BLaER1 treated with 17β-estradiol and CSF1 and Interleukin-3, amounts not matched to agents 10 nM and 100 nM (cell line): ENCODE data around the gene MOSPD3.

Source experiments
- H3K27ac ChIP-seq, 11 experiments: shearing (Covaris generic); formaldehyde crosslinking; 2 replicates each; pipeline ENCODE4 v1.8.1; 2022
- H3K27me3 ChIP-seq, 11 experiments: shearing (Covaris generic); formaldehyde crosslinking; 2 replicates each; pipeline ENCODE4 v1.8.1; 2022
- H3K36me3 ChIP-seq, 11 experiments: shearing (Covaris generic); formaldehyde crosslinking; 2 replicates each; pipeline ENCODE4 v1.8.1; 2022
- H3K4me1 ChIP-seq, 10 experiments: shearing (Covaris generic); formaldehyde crosslinking; 2 replicates each; pipeline ENCODE4 v1.8.1; 2022
- H3K4me2 ChIP-seq, 11 experiments: shearing (Covaris generic); formaldehyde crosslinking; 2 replicates each; pipeline ENCODE4 v1.8.1; 2022
- H3K4me3 ChIP-seq, 10 experiments: shearing (Covaris generic); formaldehyde crosslinking; 2 replicates each; pipeline ENCODE4 v1.8.1; 2022
- H3K9ac ChIP-seq, 11 experiments: shearing (Covaris generic); formaldehyde crosslinking; 2 replicates each; pipeline ENCODE4 v1.8.1; 2022
- H3K9me3 ChIP-seq, 11 experiments: shearing (Covaris generic); formaldehyde crosslinking; replicated peaks in 1 of 11; 2 replicates each; pipeline ENCODE4 v1.8.1; 2022
- H4K20me1 ChIP-seq, 11 experiments: shearing (Covaris generic); formaldehyde crosslinking; 2 replicates each; pipeline ENCODE4 v1.8.1; 2022
- Cebpa-rat ChIP-seq, 11 experiments: shearing (Covaris generic); IDR thresholded peaks; 2 replicates each; pipeline ENCODE4 v1.8.1; 2022

MOSPD3 gene

GRCh38 chr7:100573691-100574361, 38.5 kb upstream of the MOSPD3 start, which contains the start of gene SAP25:
Gene SAP25 (minus strand): TSS chr7:100573900. CDS start chr7:100573742, 158 bp downstream.
- Histone ChIP-seq H3K9me3 (no peaks in the 10 kb centered on the region), H3K4me3 (no peak within 1 kb of the TSS), H3K27ac (no peak within 1 kb of the TSS), H4K20me1 (peaks cover 26 to 97% (median 78%) of the 10 kb centered on the region in 11 experiments; a peak in 21 of 22 replicates), H3K4me2 (peak within 1 kb of the TSS in 5 of 11 experiments; percentile 6 to 43 (median 28); a peak in 8 of 22 replicates), H3K9ac (no peak within 1 kb of the TSS; a peak in 2 of 22 replicates), H3K4me1 (peaks cover 22 to 48% (median 36%) of the 10 kb centered on the region in 10 experiments), H3K36me3 (peaks cover 58 to 75% (median 65%) of the 10 kb centered on the region in 11 experiments), H3K27me3 (peaks cover 26 to 50% (median 30%) of the 10 kb centered on the region in 11 experiments)
- no peak for TF ChIP-seq Cebpa-rat (IDR thresholded peaks at IDR 0.05)

GRCh38 chr7:100574362-100575205, 37.8 kb upstream of the MOSPD3 start:
- H3K27me3 ChIP-seq = peaks cover 20 to 49% (median 23%) of the 10 kb centered on the region in 11 experiments
- no peak overlapping the region for H3K4me2 ChIP-seq
- no peaks in the 10 kb centered on the region for H3K9me3 ChIP-seq
- no peak overlapping the region for H3K4me3 ChIP-seq
- no peak for TF ChIP-seq Cebpa-rat (IDR thresholded peaks at IDR 0.05)
- peaks cover 65 to 83% (median 73%) of the 10 kb centered on the region in 11 experiments for H3K36me3 ChIP-seq
- H3K9ac ChIP-seq = no peak overlapping the region
- peaks cover 14 to 40% (median 28%) of the 10 kb centered on the region in 10 experiments for H3K4me1 ChIP-seq
- H4K20me1 ChIP-seq = peaks cover 25 to 100% (median 84%) of the 10 kb centered on the region in 11 experiments; a peak in 21 of 22 replicates
- H3K27ac ChIP-seq = no peak overlapping the region

GRCh38 chr7:100575206-100575631, 37.1 kb upstream of the MOSPD3 start:
- no peak overlapping the region for H3K9ac ChIP-seq
- peaks cover 71 to 89% (median 79%) of the 10 kb centered on the region in 11 experiments for H3K36me3 ChIP-seq
- peaks cover 8 to 34% (median 22%) of the 10 kb centered on the region in 10 experiments; a peak in 19 of 20 replicates for H3K4me1 ChIP-seq
- no peak overlapping the region for H3K27ac ChIP-seq
- H3K27me3 ChIP-seq = peaks cover 14 to 43% (median 17%) of the 10 kb centered on the region in 11 experiments
- H3K4me3 ChIP-seq = no peak overlapping the region
- H3K4me2 ChIP-seq = no peak overlapping the region
- peaks cover 19 to 100% (median 84%) of the 10 kb centered on the region in 11 experiments; a peak in 21 of 22 replicates for H4K20me1 ChIP-seq
- no peaks in the 10 kb centered on the region for H3K9me3 ChIP-seq
- no peak for TF ChIP-seq Cebpa-rat (IDR thresholded peaks at IDR 0.05)

- H3K36me3 ChIP-seq = peaks cover 78 to 96% (median 86%) of the 10 kb centered on the region in 11 experiments
- no peak overlapping the region for H3K4me2 ChIP-seq
- H3K27ac ChIP-seq = no peak overlapping the region
- H3K9ac ChIP-seq = no peak overlapping the region
- H3K9me3 ChIP-seq = no peaks in the 10 kb centered on the region
- H3K27me3 ChIP-seq = peaks cover 7 to 36% (median 10%) of the 10 kb centered on the region in 11 experiments
- H3K4me3 ChIP-seq = no peak overlapping the region
- H3K4me1 ChIP-seq = peaks cover 7 to 27% (median 16%) of the 10 kb centered on the region in 10 experiments
- H4K20me1 ChIP-seq = peaks cover 18 to 100% (median 85%) of the 10 kb centered on the region in 11 experiments; a peak in 21 of 22 replicates
- no peak for TF ChIP-seq Cebpa-rat (IDR thresholded peaks at IDR 0.05)
Observed at GRCh38 chr7:100575746-100576383, 36.5 kb upstream of the MOSPD3 start.

GRCh38 chr7:100576384-100576993, 35.9 kb upstream of the MOSPD3 start:
- no peak overlapping the region for H3K9ac ChIP-seq
- peaks cover 1 to 30% (median 4%) of the 10 kb centered on the region in 11 experiments; a peak in 19 of 22 replicates for H3K27me3 ChIP-seq
- H3K4me2 ChIP-seq = no peak overlapping the region
- peaks cover 18 to 100% (median 85%) of the 10 kb centered on the region in 11 experiments; a peak in 21 of 22 replicates for H4K20me1 ChIP-seq
- H3K36me3 ChIP-seq = peaks cover 84 to 100% (median 92%) of the 10 kb centered on the region in 11 experiments
- no peaks in the 10 kb centered on the region for H3K9me3 ChIP-seq
- TF ChIP-seq Cebpa-rat (IDR thresholded peaks at IDR 0.05) = no peak
- H3K27ac ChIP-seq = no peak overlapping the region
- peaks cover 7 to 25% (median 14%) of the 10 kb centered on the region in 10 experiments for H3K4me1 ChIP-seq
- H3K4me3 ChIP-seq = no peak overlapping the region

- no peak overlapping the region for H3K4me3 ChIP-seq
- H3K36me3 ChIP-seq = peaks cover 90 to 100% (median 98%) of the 10 kb centered on the region in 11 experiments
- H3K4me1 ChIP-seq = peaks cover 13 to 25% (median 17%) of the 10 kb centered on the region in 10 experiments
- H3K27ac ChIP-seq = no peak overlapping the region
- H3K9me3 ChIP-seq = no peaks in the 10 kb centered on the region
- peaks cover 19 to 100% (median 85%) of the 10 kb centered on the region in 11 experiments for H4K20me1 ChIP-seq
- no peak overlapping the region for H3K4me2 ChIP-seq
- H3K27me3 ChIP-seq = peaks cover 0 to 24% (median 0%) of the 10 kb centered on the region in 11 experiments; a peak in 7 of 22 replicates
- H3K9ac ChIP-seq = no peak overlapping the region
- TF ChIP-seq Cebpa-rat (IDR thresholded peaks at IDR 0.05) = no peak
Observed at GRCh38 chr7:100577103-100577502, 35.2 kb upstream of the MOSPD3 start.

- Histone ChIP-seq H3K27ac (no peak overlapping the region), H3K36me3 (peaks cover 94 to 100% (median 100%) of the 10 kb centered on the region in 11 experiments), H3K9ac (peak overlapping the region in 1 of 11 experiments; percentile 14; a peak in 2 of 22 replicates), H4K20me1 (peaks cover 23 to 100% (median 85%) of the 10 kb centered on the region in 11 experiments), H3K4me1 (peaks cover 16 to 27% (median 20%) of the 10 kb centered on the region in 10 experiments), H3K4me2 (no peak overlapping the region), H3K4me3 (no peak overlapping the region), H3K27me3 (peaks cover 0 to 20% (median 0%) of the 10 kb centered on the region in 11 experiments; a peak in 7 of 22 replicates), H3K9me3 (no peaks in the 10 kb centered on the region)
- no peak for TF ChIP-seq Cebpa-rat (IDR thresholded peaks at IDR 0.05)
Observed at GRCh38 chr7:100577507-100577906, 34.8 kb upstream of the MOSPD3 start.
